Hepatic stellate cell (primary cell): ENCODE results near the gene TEKT1.

ENCODE experiments used
- DNase-seq: peaks from one replicate; pipeline ENCODE4 v3.0.0; 2011; ENCODE audit warnings: low spot score

TEKT1 gene

GRCh38 chr17:6757747-6758146 lies 73.8 kb downstream of the TEKT1 start:
- no peak for DNase-seq

- no peak for DNase-seq
These were observed 75.0 kb downstream of the TEKT1 start for GRCh38 chr17:6756425-6757031.

- DNase-seq, result peak; percentile 63
These were observed 75.8 kb downstream of the TEKT1 start, which contains the start of gene XAF1 for GRCh38 chr17:6755731-6756184. Gene XAF1, plus strand, starts transcription at chr17:6756046. Its CDS starts 33 bp downstream, at chr17:6756079.

GRCh38 chr17:6755281-6755680 lies 76.2 kb downstream of the TEKT1 start:
- DNase-seq, result peak; percentile 21

- no peak for DNase-seq
These were observed 78.0 kb downstream of the TEKT1 start for GRCh38 chr17:6753546-6753945.

GRCh38 chr17:6753006-6753445 lies 78.5 kb downstream of the TEKT1 start:
- peak; percentile 81 for DNase-seq

- peak; percentile 97 for DNase-seq
These were observed 79.2 kb downstream of the TEKT1 start for GRCh38 chr17:6752068-6752909.

GRCh38 chr17:6749519-6749918 lies 82.0 kb downstream of the TEKT1 start:
- DNase-seq, result no peak

GRCh38 chr17:6748617-6749016 lies 82.9 kb downstream of the TEKT1 start:
- DNase-seq, result no peak
